ENCODE measurements around the gene NCBP2. TPM values are rescaled to one million over a fixed set of nuclear protein-coding genes. Genes with fewer than 3 reads are reported as not detected.
"Not testable (repeated sequence)": the region's sequence is repeated elsewhere in the genome, so short reads cannot be mapped to it uniquely, and the experiment has no call there.

NCBP2 gene
- total RNA-seq, 1 experiment from 2014 or later, result 119 TPM

DNA sequence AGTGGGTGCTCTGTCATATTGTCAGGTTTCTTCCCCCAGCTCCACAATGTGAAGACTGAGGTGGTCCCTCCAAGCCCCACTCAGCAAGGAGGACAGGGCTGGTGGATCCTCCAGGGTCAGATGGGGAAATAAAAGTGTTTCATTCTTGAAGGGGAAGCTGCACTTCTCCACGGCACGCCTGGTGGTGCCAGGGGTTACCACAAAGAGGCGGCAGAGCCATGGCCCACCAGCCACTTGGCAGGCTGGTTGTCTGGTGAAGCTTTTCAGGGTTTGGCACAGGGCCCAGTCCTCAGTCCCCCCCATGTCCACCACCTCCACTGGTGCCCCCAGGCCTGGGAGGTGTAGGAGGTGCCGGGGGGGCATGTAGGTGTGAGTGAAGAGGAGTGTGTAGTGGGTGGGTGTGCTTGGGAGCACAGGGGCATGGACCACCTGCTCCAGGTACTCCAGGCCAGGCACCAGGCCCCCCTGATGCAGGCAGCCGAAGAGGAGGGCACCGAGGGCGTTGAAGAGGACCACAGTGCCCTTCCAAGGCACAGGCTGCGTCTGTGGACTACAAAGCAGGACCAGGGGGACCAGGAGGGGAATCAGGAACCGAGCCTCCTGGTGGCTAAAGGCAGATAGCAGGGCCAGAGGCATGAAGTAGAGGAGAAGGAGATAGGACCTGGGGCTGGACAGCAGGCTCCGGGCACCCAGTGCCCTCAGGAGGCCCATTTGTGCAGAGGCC is 5.0 kb upstream of the NCBP2 start:
- intact Hi-C loops (cut with micrococcal nuclease), result no loop called here
- no peaks in the 10 kb centered on the region for H3F3A ChIP-seq (ENCODE audit: low read length, unreplicated experiment)
- no TSS peak for BruUV-seq (replicated peaks)
- no peak overlapping the region for H3K4me2 ChIP-seq (ENCODE audit: low read length)
- DNase-seq, result no peak
- peak; percentile 29; the same call in 1 of the 2 replicates for ATAC-seq
- H3K9me2 ChIP-seq (replicated peaks; ENCODE audit: low read length), result no peaks in the 10 kb centered on the region
- H3K27ac ChIP-seq (ENCODE audit: low read length), result no peak overlapping the region
- no peaks in the 10 kb centered on the region for H3K27me3 ChIP-seq (ENCODE audit: low read length)
- peaks cover 20% of the 10 kb centered on the region for H3K79me2 ChIP-seq (ENCODE audit: low read length)
- H3K9ac ChIP-seq (ENCODE audit: low read length), result no peak overlapping the region
- no peak for TF ChIP-seq EZH2 (IDR thresholded peaks at IDR 0.05; ENCODE audit: low read length, unreplicated experiment)
- peak; percentile 40; the same call in 1 of the 2 replicates for TF ChIP-seq CTCF (conservative IDR thresholded peaks at IDR 0.05; ENCODE audit: low read depth, low read length)
- no peak for TF ChIP-seq EZH2phosphoT487 (IDR thresholded peaks at IDR 0.05; ENCODE audit: borderline replicate concordance, low read length)
- 0 out of 2 replicates have a peak, but pooled peaks cover 3% of the 10 kb centered on the region for H3K36me3 ChIP-seq (ENCODE audit: low read depth, low read length)
- H2AFZ ChIP-seq (ENCODE audit: low read length), result no peak overlapping the region
- H4K20me1 ChIP-seq (ENCODE audit: low read length), result no peaks in the 10 kb centered on the region
- H3K9me3 ChIP-seq (ENCODE audit: low read length), result no peaks in the 10 kb centered on the region
- no peak overlapping the region for H3K4me3 ChIP-seq (ENCODE audit: low read length)
- ChIA-PET POLR2A (ENCODE audit: unreplicated experiment) (no interaction called here), CTCF (no interaction called here)
- H3K4me1 ChIP-seq (ENCODE audit: insufficient read depth, low read length), result peaks cover 6% of the 10 kb centered on the region; the same call in 1 of the 2 replicates

GRCh38 chr3:196944037-196944790 is 1.9 kb upstream of the NCBP2 start:
- intact Hi-C loops (cut with micrococcal nuclease), result not testable (repeated sequence)

DNA sequence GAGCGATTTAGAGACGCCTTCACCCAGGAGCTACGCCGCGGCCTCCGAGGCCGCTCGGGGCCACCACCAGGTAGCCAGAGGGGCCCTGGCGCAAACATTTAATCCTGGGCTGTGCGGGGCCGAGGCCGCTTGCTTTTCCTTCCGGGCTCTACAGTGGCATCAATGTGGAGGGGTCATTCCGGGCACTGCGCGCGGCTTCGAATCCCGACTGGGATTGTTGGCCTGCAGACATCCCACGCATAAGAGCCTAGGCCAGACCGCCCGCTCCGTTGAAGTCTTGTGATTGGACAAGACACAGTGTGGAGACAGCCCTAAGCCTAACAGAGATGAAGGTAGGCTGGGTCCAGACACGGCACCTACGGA is 568 bp upstream of the NCBP2 start:
- TSS peak; percentile 74 for BruUV-seq (replicated peaks)
- no peak for DNase-seq
- H3K27me3 ChIP-seq (ENCODE audit: low read length), result no peaks in the 10 kb centered on the region
- peak overlapping the region; percentile 23 for H3K27ac ChIP-seq (ENCODE audit: low read length)
- H2AFZ ChIP-seq (ENCODE audit: low read length), result peak overlapping the region; percentile 71
- intact Hi-C loops (cut with micrococcal nuclease), result no loop called here
- TF ChIP-seq EZH2phosphoT487 (IDR thresholded peaks at IDR 0.05; ENCODE audit: borderline replicate concordance, low read length) (no peak), CTCF (conservative IDR thresholded peaks at IDR 0.05; ENCODE audit: low read depth, low read length) (no peak), EZH2 (IDR thresholded peaks at IDR 0.05; ENCODE audit: low read length, unreplicated experiment) (no peak)
- peaks cover 13% of the 10 kb centered on the region for H3K4me1 ChIP-seq (ENCODE audit: insufficient read depth, low read length)
- peaks cover 6% of the 10 kb centered on the region; the same call in 1 of the 2 replicates for H4K20me1 ChIP-seq (ENCODE audit: low read length)
- peaks cover 63% of the 10 kb centered on the region for H3K79me2 ChIP-seq (ENCODE audit: low read length)
- peak overlapping the region; percentile 97 for H3K9ac ChIP-seq (ENCODE audit: low read length)
- H3K4me3 ChIP-seq (ENCODE audit: low read length), result peak overlapping the region; percentile 95
- peak overlapping the region; percentile 94 for H3K4me2 ChIP-seq (ENCODE audit: low read length)
- H3K36me3 ChIP-seq (ENCODE audit: low read depth, low read length), result peaks cover 24% of the 10 kb centered on the region; the same call in 1 of the 2 replicates
- CTCF ChIA-PET, result interaction anchor here (0.6 to 0.7 kb wide), 2 partner anchors 404 to 542 kb away, joined by 3 read pairs; no protein-coding TSS in a partner anchor
- H3K9me3 ChIP-seq (ENCODE audit: low read length), result no peaks in the 10 kb centered on the region
- ATAC-seq, result peak; percentile 1; the same call in 1 of the 2 replicates
- H3F3A ChIP-seq (ENCODE audit: low read length, unreplicated experiment), result no peaks in the 10 kb centered on the region
- H3K9me2 ChIP-seq (replicated peaks; ENCODE audit: low read length), result no peaks in the 10 kb centered on the region
- POLR2A ChIA-PET (ENCODE audit: unreplicated experiment), result no interaction called here

More at GRCh38 chr3:196944037-196944790, 1.9 kb upstream of the NCBP2 start:
- H3K9me2 ChIP-seq (replicated peaks; ENCODE audit: low read length); POLR2A ChIA-PET (ENCODE audit: unreplicated experiment); H2AFZ ChIP-seq (ENCODE audit: low read length); BruUV-seq (replicated peaks); H3K27ac ChIP-seq (ENCODE audit: low read length); H3K27me3 ChIP-seq (ENCODE audit: low read length); DNase-seq; H3K9me3 ChIP-seq (ENCODE audit: low read length); H4K20me1 ChIP-seq (ENCODE audit: low read length); H3F3A ChIP-seq (ENCODE audit: low read length, unreplicated experiment); ATAC-seq; CTCF ChIA-PET: not testable (repeated sequence)
- Histone ChIP-seq H3K36me3 (ENCODE audit: low read depth, low read length) (peaks cover 11% of the 10 kb centered on the region; the same call in 1 of the 2 replicates), H3K4me3 (ENCODE audit: low read length) (peak overlapping the region; percentile 95), H3K4me2 (ENCODE audit: low read length) (peak overlapping the region; percentile 94), H3K79me2 (ENCODE audit: low read length) (peaks cover 50% of the 10 kb centered on the region), H3K9ac (ENCODE audit: low read length) (peak overlapping the region; percentile 97; the same call in 1 of the 2 replicates), H3K4me1 (ENCODE audit: insufficient read depth, low read length) (peaks cover 13% of the 10 kb centered on the region)
